Mesenchymal stem cell (in vitro differentiated cells and primary cell): ENCODE data around the gene KIF27.
A peak's percentile ranks its signal among the peaks of the same experiment; 100 is the strongest.

ENCODE experiments used
- DNase-seq: peaks from one replicate; pipeline ENCODE4 v3.0.0-alpha.2; 2013
- H2AFZ ChIP-seq: one replicate; pipeline ENCODE4 v1.6.1; 2013; ENCODE audit warnings: low read depth, mild to moderate bottlenecking, control low read depth, inconsistent platforms, low read length, moderate library complexity
- H2AK5ac ChIP-seq: 2 replicates; pipeline ENCODE4 v1.6.1; 2013; ENCODE audit warnings: low read length, moderate library complexity, mild to moderate bottlenecking, inconsistent platforms; ENCODE audit not compliant: severe bottlenecking
- H2BK120ac ChIP-seq: one replicate; pipeline ENCODE4 v1.6.1; 2013; ENCODE audit warnings: low read depth, mild to moderate bottlenecking, inconsistent platforms, low read length, moderate library complexity
- H2BK12ac ChIP-seq, 2 experiments: one replicate each; pipeline ENCODE4 v1.6.1; 2013; ENCODE audit warnings: inconsistent platforms in 2 of 2, low read length in 2 of 2, mild to moderate bottlenecking in 2 of 2, moderate library complexity in 2 of 2, control low read depth in 1 of 2
- H2BK15ac ChIP-seq: one replicate; pipeline ENCODE4 v1.6.1; 2013; ENCODE audit warnings: mild to moderate bottlenecking, low read depth, inconsistent platforms; ENCODE audit not compliant: poor library complexity, severe bottlenecking
- H2BK5ac ChIP-seq: 2 replicates; pipeline ENCODE4 v1.6.1; 2013; ENCODE audit warnings: low read depth, mild to moderate bottlenecking, low read length, control low read depth, inconsistent platforms; ENCODE audit not compliant: poor library complexity, severe bottlenecking
- H3K14ac ChIP-seq, 2 experiments: one replicate each; pipeline ENCODE4 v1.6.1; 2013; ENCODE audit warnings: inconsistent platforms in 2 of 2, low read length in 2 of 2, control low read depth in 1 of 2, mild to moderate bottlenecking in 1 of 2, moderate library complexity in 1 of 2
- H3K18ac ChIP-seq, 2 experiments: one replicate each; pipeline ENCODE4 v1.6.1; 2013; ENCODE audit warnings: inconsistent platforms in 2 of 2, low read length in 2 of 2, control low read depth in 1 of 2, low read depth in 1 of 2, mild to moderate bottlenecking in 1 of 2
- H3K23ac ChIP-seq, 2 experiments: one replicate each; pipeline ENCODE4 v1.6.1; 2013; ENCODE audit warnings: inconsistent platforms in 2 of 2, low read length in 2 of 2, mild to moderate bottlenecking in 2 of 2, moderate library complexity in 2 of 2, control low read depth in 1 of 2
- H3K27ac ChIP-seq: 2 replicates; pipeline ENCODE4 v1.5.1; 2013; ENCODE audit warnings: mild to moderate bottlenecking, moderate library complexity, low read length, control low read depth, inconsistent platforms; ENCODE audit not compliant: poor library complexity, severe bottlenecking
- H3K27me3 ChIP-seq, 2 experiments: 2 replicates each; pipeline versions ENCODE4 v1.6.1 to v1.7.0; 2013; ENCODE audit warnings: low read length in 2 of 2, mild to moderate bottlenecking in 2 of 2, moderate library complexity in 2 of 2, control low read depth in 1 of 2, inconsistent platforms in 1 of 2; ENCODE audit not compliant: control insufficient read depth in 1 of 2, insufficient read depth in 1 of 2
- H3K36me3 ChIP-seq, 2 experiments: 2 replicates each; pipeline versions ENCODE4 v1.6.1 to v1.7.0; 2013; ENCODE audit warnings: low read length in 2 of 2, control low read depth in 1 of 2, inconsistent platforms in 1 of 2, low read depth in 1 of 2, mild to moderate bottlenecking in 1 of 2; ENCODE audit not compliant: insufficient read depth in 2 of 2, control insufficient read depth in 1 of 2
- H3K4ac ChIP-seq, 2 experiments: one replicate each; pipeline ENCODE4 v1.6.1; 2013; ENCODE audit warnings: inconsistent platforms in 2 of 2, low read length in 2 of 2, mild to moderate bottlenecking in 2 of 2, moderate library complexity in 2 of 2, control low read depth in 1 of 2, low read depth in 1 of 2
- H3K4me1 ChIP-seq: 2 replicates; pipeline ENCODE4 v1.6.1; 2013; ENCODE audit warnings: low read depth, low read length, control low read depth; ENCODE audit not compliant: control insufficient read depth, insufficient read depth
- H3K4me2 ChIP-seq: 2 replicates; pipeline ENCODE4 v1.6.1; 2013; ENCODE audit warnings: low read length, mild to moderate bottlenecking, inconsistent platforms; ENCODE audit not compliant: poor library complexity, severe bottlenecking
- H3K4me3 ChIP-seq, 2 experiments: 2 replicates each; pipeline versions ENCODE4 v1.5.1 to v1.7.0; 2013; ENCODE audit warnings: low read length in 2 of 2, mild to moderate bottlenecking in 2 of 2, control low read depth in 1 of 2, low read depth in 1 of 2; ENCODE audit not compliant: insufficient read depth in 1 of 2
- H3K79me1 ChIP-seq: replicated peaks from 2 replicates; pipeline ENCODE4 v1.6.1; 2013; ENCODE audit warnings: mild to moderate bottlenecking, control low read depth, low read length, inconsistent platforms; ENCODE audit not compliant: poor library complexity, severe bottlenecking
- H3K9ac ChIP-seq: 2 replicates; pipeline ENCODE4 v1.7.0; 2013; ENCODE audit warnings: mild to moderate bottlenecking, low read length, moderate library complexity
- H3K9me3 ChIP-seq: 2 replicates; pipeline ENCODE4 v1.7.0; 2013; ENCODE audit warnings: mild to moderate bottlenecking, low read length; ENCODE audit not compliant: control insufficient read depth
- H4K8ac ChIP-seq: one replicate; pipeline ENCODE4 v1.6.1; 2013; ENCODE audit warnings: inconsistent platforms, mild to moderate bottlenecking, low read length, moderate library complexity
- H4K91ac ChIP-seq: one replicate; pipeline ENCODE4 v1.6.1; 2013; ENCODE audit warnings: mild to moderate bottlenecking, low read length, inconsistent platforms
- WGBS: methylation state at CpG from one replicate; pipeline ENCODE4 v1.1.7; 2013; ENCODE audit warnings: mixed read lengths; 5-methylcytosine and 5-hydroxymethylcytosine counted together

The KIF27 gene

GRCh38 chr9:83936523-83936922 is 15.3 kb upstream of the KIF27 start:
- Histone ChIP-seq H3K23ac (no peak overlapping the region), H4K8ac (no peak overlapping the region), H3K27ac (no peak overlapping the region), H3K36me3 (peaks cover 3 to 30% of the 10 kb centered on the region in 2 experiments), H3K27me3 (no peaks in the 10 kb centered on the region), H3K4me3 (no peak overlapping the region), H4K91ac (no peak overlapping the region), H3K4me1 (peaks cover 2% of the 10 kb centered on the region), H3K9ac (no peak overlapping the region), H3K18ac (no peak overlapping the region), H2BK5ac (no peak overlapping the region), H3K14ac (no peak overlapping the region), H3K79me1 (no peaks in the 10 kb centered on the region), H2BK12ac (no peak overlapping the region), H2BK15ac (no peak overlapping the region), H3K9me3 (no peaks in the 10 kb centered on the region), H2AK5ac (no peak overlapping the region), H3K4ac (no peak overlapping the region), H3K4me2 (no peak overlapping the region), H2BK120ac (no peak overlapping the region), H2AFZ (no peak overlapping the region)
- DNase-seq, result no peak
- 92% methylated on average over 5 of the region's 6 CpGs for WGBS

- H2AFZ ChIP-seq, result no peak overlapping the region
- no peak overlapping the region for H3K4me3 ChIP-seq
- no peaks in the 10 kb centered on the region for H3K27me3 ChIP-seq
- no peak overlapping the region for H2BK120ac ChIP-seq
- no peak overlapping the region for H3K4me2 ChIP-seq
- H3K9ac ChIP-seq, result no peak overlapping the region
- no peaks in the 10 kb centered on the region for H3K79me1 ChIP-seq
- no peak overlapping the region for H2AK5ac ChIP-seq
- H2BK5ac ChIP-seq, result no peak overlapping the region
- no peak overlapping the region for H4K8ac ChIP-seq
- no peak overlapping the region for H4K91ac ChIP-seq
- no peak overlapping the region for H2BK12ac ChIP-seq
- no peaks in the 10 kb centered on the region for H3K9me3 ChIP-seq
- 60% methylated on average over 3 of the region's 3 CpGs for WGBS
- no peak overlapping the region for H3K14ac ChIP-seq
- peaks cover 3% of the 10 kb centered on the region for H3K4me1 ChIP-seq
- H3K36me3 ChIP-seq, result peaks cover 3 to 19% of the 10 kb centered on the region in 2 experiments
- H3K23ac ChIP-seq, result no peak overlapping the region
- DNase-seq, result peak; percentile 49
- H2BK15ac ChIP-seq, result no peak overlapping the region
- no peak overlapping the region for H3K4ac ChIP-seq
- no peak overlapping the region for H3K27ac ChIP-seq
- H3K18ac ChIP-seq, result no peak overlapping the region
These were observed 14.2 kb upstream of the KIF27 start for GRCh38 chr9:83935276-83935935.

- Histone ChIP-seq H3K18ac (peak overlapping the region in 1 of 2 experiments; percentile 21), H3K9me3 (no peaks in the 10 kb centered on the region), H2BK5ac (no peak overlapping the region), H3K4me3 (no peak overlapping the region), H3K36me3 (peaks cover 3 to 13% of the 10 kb centered on the region in 2 experiments), H2BK120ac (no peak overlapping the region), H3K14ac (no peak overlapping the region), H3K4ac (no peak overlapping the region), H3K27me3 (no peaks in the 10 kb centered on the region), H3K27ac (no peak overlapping the region), H3K23ac (no peak overlapping the region), H3K79me1 (no peaks in the 10 kb centered on the region), H3K4me1 (peaks cover 3% of the 10 kb centered on the region), H3K4me2 (no peak overlapping the region), H2BK12ac (peak overlapping the region in 1 of 2 experiments; percentile 77), H3K9ac (no peak overlapping the region), H2BK15ac (no peak overlapping the region), H2AFZ (no peak overlapping the region), H2AK5ac (no peak overlapping the region), H4K8ac (no peak overlapping the region), H4K91ac (no peak overlapping the region)
- peak; percentile 58 for DNase-seq
- WGBS, result 97% methylated on average over 5 of the region's 5 CpGs
These were observed 13.5 kb upstream of the KIF27 start for GRCh38 chr9:83934569-83935275.

- Histone ChIP-seq H3K79me1 (no peaks in the 10 kb centered on the region), H3K4me2 (no peak overlapping the region), H2BK12ac (no peak overlapping the region), H2BK120ac (no peak overlapping the region), H3K36me3 (peaks cover 3 to 4% of the 10 kb centered on the region in 2 experiments), H3K27ac (no peak overlapping the region), H2AK5ac (no peak overlapping the region), H3K4ac (no peak overlapping the region), H3K4me3 (no peak overlapping the region), H2BK5ac (no peak overlapping the region), H2AFZ (no peak overlapping the region), H4K8ac (no peak overlapping the region), H3K27me3 (no peaks in the 10 kb centered on the region), H3K9me3 (no peaks in the 10 kb centered on the region), H4K91ac (no peak overlapping the region), H3K23ac (no peak overlapping the region), H2BK15ac (no peak overlapping the region), H3K14ac (no peak overlapping the region), H3K4me1 (peaks cover 3% of the 10 kb centered on the region), H3K9ac (no peak overlapping the region), H3K18ac (no peak overlapping the region)
- peak; percentile 88 for DNase-seq
- 72% methylated on average over 2 of the region's 3 CpGs for WGBS
These were observed 12.6 kb upstream of the KIF27 start for GRCh38 chr9:83933790-83934189.
